ENCODE data around the gene ARHGAP15. TPM values are rescaled to one million over a fixed set of nuclear protein-coding genes. Genes with fewer than 3 reads are reported as not detected.

ARHGAP15 gene
- polyA plus RNA-seq, 2 of the 4 experiments (the other 2 are of a cell fraction): 0.34 TPM; not detected in 1

- POLR2A ChIA-PET: no interaction called here
- no peak overlapping the region for H3K4me3 ChIP-seq
- H3K9me3 ChIP-seq: no peaks in the 10 kb centered on the region
- ATAC-seq (no peak), FAIRE-seq (no peak), DNase-seq (ENCODE audit: low read depth in 1 of 2, low spot score in 1 of 2) (no peak)
- H3K4me2 ChIP-seq: no peak overlapping the region
- no peak overlapping the region for H3K27ac ChIP-seq
- no peaks in the 10 kb centered on the region for H3K4me1 ChIP-seq
- WGBS (ENCODE audit: missing lambda C conversion rate): 33% methylated on average over 1 of the region's 1 CpG
- CTCF ChIA-PET: interaction anchor here (1.7 kb wide), 1 partner anchor 18 kb away, joined by 6 read pairs; no protein-coding TSS in a partner anchor
- TF ChIP-seq PBX3 (IDR thresholded peaks at IDR 0.05) (no peak), RNF2 (IDR thresholded peaks at IDR 0.05; ENCODE audit: borderline replicate concordance, low read depth) (no peak), USF2 (IDR thresholded peaks at IDR 0.05) (no peak), HOXB5 (CRISPR knock-in tag; IDR thresholded peaks at IDR 0.05) (no peak), EHMT2 (IDR thresholded peaks at IDR 0.05; ENCODE audit: low read depth) (no peak), ZSCAN20 (CRISPR knock-in tag; IDR thresholded peaks at IDR 0.05) (no peak), FOXS1 (CRISPR knock-in tag; IDR thresholded peaks at IDR 0.05) (no peak), MAZ (IDR thresholded peaks at IDR 0.05; ENCODE audit: borderline replicate concordance, low read depth, low read length) (no peak), REST (IDR thresholded peaks at IDR 0.05) (no peak), CBX2 (IDR thresholded peaks at IDR 0.05; ENCODE audit: borderline replicate concordance, low read depth) (no peak), BCL3 (IDR thresholded peaks at IDR 0.05) (no peak)
Observed at GRCh38 chr2:143223556-143223955, 94.3 kb downstream of the ARHGAP15 start.

- H3K4me1 ChIP-seq: no peaks in the 10 kb centered on the region
- FAIRE-seq (no peak), ATAC-seq (no peak), DNase-seq (ENCODE audit: low read depth in 1 of 2, low spot score in 1 of 2) (no peak)
- no peak overlapping the region for H3K4me2 ChIP-seq
- ChIA-PET CTCF (no interaction called here), POLR2A (no interaction called here)
- no peak overlapping the region for H3K27ac ChIP-seq
- H3K9me3 ChIP-seq: no peaks in the 10 kb centered on the region
- WGBS (ENCODE audit: missing lambda C conversion rate): 48% methylated on average over 4 of the region's 4 CpGs
- TF ChIP-seq CBX2 (IDR thresholded peaks at IDR 0.05; ENCODE audit: borderline replicate concordance, low read depth): no peak
- no peak for TF ChIP-seq FOXS1 (CRISPR knock-in tag; IDR thresholded peaks at IDR 0.05)
- TF ChIP-seq HES2 (IDR thresholded peaks at IDR 0.05): no peak
- no peak for TF ChIP-seq PHF8 (IDR thresholded peaks at IDR 0.05; ENCODE audit: borderline replicate concordance, low read depth)
- no peak for TF ChIP-seq CHD4 (IDR thresholded peaks at IDR 0.05; ENCODE audit: borderline replicate concordance)
- TF ChIP-seq HDAC2 (IDR thresholded peaks at IDR 0.05): no peak
- TF ChIP-seq ZC3H11A (IDR thresholded peaks at IDR 0.05): no peak
- TF ChIP-seq ESRRA (IDR thresholded peaks at IDR 0.05; ENCODE audit: borderline replicate concordance, low read length): no peak
- no peak for TF ChIP-seq HOXA7 (CRISPR knock-in tag; IDR thresholded peaks at IDR 0.05)
- TF ChIP-seq E2F6 (IDR thresholded peaks at IDR 0.05; ENCODE audit: borderline replicate concordance, low read depth): no peak
- no peak for TF ChIP-seq GATA3 (IDR thresholded peaks at IDR 0.05; ENCODE audit: borderline replicate concordance)
- TF ChIP-seq RNF2 (IDR thresholded peaks at IDR 0.05; ENCODE audit: borderline replicate concordance, low read depth): no peak
- TF ChIP-seq ELK1 (IDR thresholded peaks at IDR 0.05; ENCODE audit: low read depth, low read length): no peak
- TF ChIP-seq JUN (IDR thresholded peaks at IDR 0.05): no peak
- TF ChIP-seq EHMT2 (IDR thresholded peaks at IDR 0.05; ENCODE audit: low read depth): no peak
- no peak for TF ChIP-seq RARB (CRISPR knock-in tag; IDR thresholded peaks at IDR 0.05)
- TF ChIP-seq FOSB (CRISPR knock-in tag; IDR thresholded peaks at IDR 0.05): no peak
- TF ChIP-seq NFE2L2 (conservative IDR thresholded peaks at IDR 0.05; ENCODE audit: low read length): no peak
- no peak for TF ChIP-seq POLR2A (IDR thresholded peaks at IDR 0.05; ENCODE audit: low read length)
- no peak for TF ChIP-seq ZFP36 (IDR thresholded peaks at IDR 0.05; ENCODE audit: borderline replicate concordance, partially characterized antibody)
- no peak overlapping the region for H3K4me3 ChIP-seq
Observed at GRCh38 chr2:143225931-143226330, 96.7 kb downstream of the ARHGAP15 start.

Measured in A549 (cell line).